CD4-positive, alpha-beta T cell treated with Interferon gamma for 1 hour (primary cell): ENCODE data around the gene TMEM51.

Source experiments
- DNase-seq: peaks from one replicate; pipeline ENCODE4 v3.0.0-alpha.2; 2020

Gene TMEM51

GRCh38 chr1:15255582-15256149 is 102.1 kb downstream of the TMEM51 start:
- no peak for DNase-seq

- no peak for DNase-seq
Observed at GRCh38 chr1:15256584-15256983, 103.0 kb downstream of the TMEM51 start.

- no peak for DNase-seq
Observed at GRCh38 chr1:15257309-15257708, 103.8 kb downstream of the TMEM51 start.

- no peak for DNase-seq
Observed at GRCh38 chr1:15258833-15259621, 105.5 kb downstream of the TMEM51 start.

DNA sequence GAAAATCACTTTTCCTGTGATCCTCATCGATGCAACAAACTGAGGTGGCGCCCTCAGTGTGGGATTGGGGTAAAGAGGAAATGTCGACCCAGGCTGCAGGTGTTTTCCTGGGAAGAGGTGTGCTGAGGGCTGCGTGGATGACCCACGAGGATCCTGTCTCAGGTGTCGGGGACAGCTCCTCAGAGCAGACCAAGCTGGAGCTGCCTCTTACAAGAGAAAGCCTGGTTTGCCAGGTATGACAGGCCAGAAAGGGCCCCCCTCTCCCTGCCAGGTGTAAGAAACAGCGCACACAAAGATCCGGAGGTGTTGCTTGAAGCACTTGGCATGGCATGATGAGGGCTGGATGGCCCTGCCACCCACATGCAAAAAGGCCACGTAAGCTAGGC is 106.1 kb downstream of the TMEM51 start:
- DNase-seq, result no peak

- no peak for DNase-seq
Observed at GRCh38 chr1:15260418-15261154, 107.0 kb downstream of the TMEM51 start.

- peak; percentile 78 for DNase-seq
Observed at GRCh38 chr1:15261155-15262002, 107.8 kb downstream of the TMEM51 start.

DNA sequence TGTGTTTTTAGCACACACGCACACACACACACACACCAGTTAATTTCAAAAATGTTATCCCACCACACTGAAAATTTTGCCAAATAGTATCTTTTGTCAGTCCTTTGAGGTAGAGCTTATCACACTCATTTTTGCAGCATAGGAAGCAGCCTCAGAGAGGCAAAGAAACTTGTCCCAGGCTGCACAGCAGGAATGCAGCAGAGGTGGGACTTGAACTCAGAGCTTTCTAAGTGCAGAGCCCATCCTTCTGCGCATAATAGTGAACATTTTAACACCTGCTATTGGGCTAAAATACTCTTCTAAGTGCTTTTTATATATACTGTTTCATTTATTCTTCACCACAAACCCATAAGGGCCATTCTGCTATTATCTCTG is 108.4 kb downstream of the TMEM51 start:
- DNase-seq, result no peak

DNA sequence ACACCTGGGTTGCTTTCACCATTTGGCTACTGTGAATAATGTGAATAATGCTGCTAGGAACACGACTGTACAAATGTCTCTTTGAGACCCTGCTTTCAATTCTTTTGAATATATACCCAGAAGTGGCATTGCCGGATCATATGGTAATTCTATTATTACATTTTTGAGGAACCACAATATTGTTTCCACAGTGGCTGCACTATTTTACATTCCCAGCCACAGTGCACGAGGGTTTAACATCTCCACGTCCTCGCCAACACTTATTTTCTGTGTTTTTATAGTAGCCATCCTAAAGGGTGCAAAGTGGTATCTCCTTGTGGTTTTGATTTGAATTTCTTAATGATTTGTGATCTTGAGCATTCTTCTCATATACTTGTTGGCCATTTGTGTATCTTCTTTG is 109.2 kb downstream of the TMEM51 start:
- DNase-seq, result no peak

DNA sequence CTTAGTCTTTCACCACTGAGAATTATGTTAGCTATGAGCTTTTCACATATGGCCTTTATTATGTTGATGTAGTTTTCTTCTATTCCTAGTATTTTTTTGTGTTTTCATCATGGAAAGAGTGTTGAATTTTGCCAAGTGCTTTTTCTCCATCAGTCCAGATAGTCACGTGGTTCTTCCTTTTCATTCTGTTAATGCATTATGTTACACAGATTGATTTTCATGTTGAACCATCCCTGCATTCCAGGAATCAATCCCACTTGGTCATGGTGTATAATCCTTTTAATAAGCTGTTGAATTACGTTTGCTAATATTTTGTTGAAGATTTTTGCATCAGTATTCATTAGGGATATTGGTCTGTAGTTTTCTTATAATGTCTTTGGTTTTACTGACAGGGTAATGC is 111.2 kb downstream of the TMEM51 start:
- no peak for DNase-seq
